CD14-positive monocyte (primary cell): ENCODE measurements around the gene LLGL2. TPM values are rescaled to one million over a fixed set of nuclear protein-coding genes. Genes with fewer than 3 reads are reported as not detected.
A peak's percentile ranks its signal among the peaks of the same experiment; 100 is the strongest.

ENCODE experiments used
- DNase-seq, 3 donors: peaks; one replicate each; pipeline ENCODE4 v3.0.0-alpha.2; 2011 to 2022
- H2AFZ ChIP-seq: 2 replicates; pipeline ENCODE4 v1.6.0; 2012; ENCODE audit warnings: mild to moderate bottlenecking, low read depth, low read length, inconsistent platforms; ENCODE audit not compliant: insufficient read depth, poor library complexity, severe bottlenecking
- H3K27ac ChIP-seq, 2 donors: 1 replicate in 1 of 2; 2 replicates in 1 of 2; pipeline ENCODE4 v1.5.1; 2012 to 2013; ENCODE audit warnings: low read length in 2 of 2, control low read depth in 1 of 2, inconsistent platforms in 1 of 2, low read depth in 1 of 2, mild to moderate bottlenecking in 1 of 2
- H3K27me3 ChIP-seq, 2 donors: one replicate each; pipeline versions ENCODE4 v1.6.0 to v1.6.1; 2011 to 2013; ENCODE audit warnings: low read length in 2 of 2; ENCODE audit not compliant: control insufficient read depth in 2 of 2, insufficient read depth in 2 of 2
- H3K36me3 ChIP-seq, 2 donors: replicated peaks in 1 of 2; 1 replicate in 1 of 2; 2 replicates in 1 of 2; pipeline versions ENCODE4 v1.5.1 to v1.6.1; 2012 to 2013; ENCODE audit warnings: low read length in 2 of 2, control low read depth in 1 of 2, inconsistent platforms in 1 of 2, mild to moderate bottlenecking in 1 of 2; ENCODE audit not compliant: insufficient read depth in 2 of 2, control insufficient read depth in 1 of 2
- H3K4me1 ChIP-seq, 2 donors: 1 replicate in 1 of 2; 2 replicates in 1 of 2; pipeline versions ENCODE4 v1.5.1 to v1.6.1; 2012 to 2013; ENCODE audit warnings: low read length in 2 of 2, control low read depth in 1 of 2, inconsistent platforms in 1 of 2, mild to moderate bottlenecking in 1 of 2, moderate library complexity in 1 of 2; ENCODE audit not compliant: insufficient read depth in 2 of 2, control insufficient read depth in 1 of 2
- H3K4me2 ChIP-seq: replicated peaks from 2 replicates; pipeline ENCODE3; 2012; ENCODE audit warnings: low read length, moderate library complexity, mild to moderate bottlenecking; ENCODE audit not compliant: poor library complexity, severe bottlenecking; ENCODE audit errors: extremely low read depth
- H3K4me3 ChIP-seq, 3 experiments: fragments of 200-600 bp in 1 of 3; sonication (generic) in 1 of 3; replicated peaks in 1 of 3; 1 replicate in 2 of 3; 2 replicates in 1 of 3; pipeline ENCODE4 v1.5.1; 2011 to 2013; ENCODE audit warnings: low read length in 3 of 3, mild to moderate bottlenecking in 3 of 3, control low read depth in 2 of 3, low read depth in 2 of 3, inconsistent platforms in 1 of 3, moderate library complexity in 1 of 3
- H3K79me2 ChIP-seq: 2 replicates; pipeline ENCODE4 v1.6.0; 2012; ENCODE audit warnings: mild to moderate bottlenecking, control low read depth, inconsistent platforms, low read length, moderate library complexity; ENCODE audit not compliant: insufficient read depth
- H3K9ac ChIP-seq: 2 replicates; pipeline ENCODE4 v1.6.0; 2017; ENCODE audit warnings: low read length, mild to moderate bottlenecking; ENCODE audit not compliant: insufficient read depth, poor library complexity, severe bottlenecking
- H3K9me3 ChIP-seq, 2 donors: replicated peaks in 1 of 2; 1 replicate in 1 of 2; 2 replicates in 1 of 2; pipeline versions ENCODE4 v1.5.1 to v1.6.1; 2012 to 2013; ENCODE audit warnings: low read length in 2 of 2, control low read depth in 1 of 2; ENCODE audit not compliant: control insufficient read depth in 1 of 2, insufficient read depth in 1 of 2
- H4K20me1 ChIP-seq: 2 replicates; pipeline ENCODE4 v1.6.0; 2012; ENCODE audit warnings: mild to moderate bottlenecking, low read length, control low read depth, moderate library complexity; ENCODE audit not compliant: insufficient read depth
- H3K27ac Mint-ChIP-seq, 7 donors: one replicate each; pipeline ENCODE4 v1.8.0; 2020; ENCODE audit warnings: mild to moderate bottlenecking in 7 of 7, mixed read lengths in 7 of 7, moderate library complexity in 6 of 7, inconsistent platforms in 2 of 7
- H3K27me3 Mint-ChIP-seq, 3 donors: one replicate each; pipeline ENCODE4 v1.8.0; 2021 to 2022; ENCODE audit warnings: low read depth in 3 of 3, mild to moderate bottlenecking in 3 of 3, mixed read lengths in 3 of 3, moderate library complexity in 3 of 3, inconsistent platforms in 1 of 3
- H3K36me3 Mint-ChIP-seq, 2 donors: one replicate each; pipeline ENCODE4 v1.8.0; 2020; ENCODE audit warnings: mixed read lengths in 2 of 2, inconsistent platforms in 1 of 2, mild to moderate bottlenecking in 1 of 2
- H3K4me1 Mint-ChIP-seq: one replicate; pipeline ENCODE4 v1.8.0; 2020; ENCODE audit warnings: mild to moderate bottlenecking, mixed read lengths
- H3K4me3 Mint-ChIP-seq, 2 donors: one replicate each; pipeline ENCODE4 v1.8.0; 2020; ENCODE audit warnings: mild to moderate bottlenecking in 2 of 2, mixed read lengths in 2 of 2, moderate library complexity in 1 of 2
- H3K9me3 Mint-ChIP-seq, 7 donors: one replicate each; pipeline ENCODE4 v1.8.0; 2020 to 2022; ENCODE audit warnings: mixed read lengths in 7 of 7, mild to moderate bottlenecking in 6 of 7, moderate library complexity in 6 of 7, inconsistent platforms in 2 of 7
- CTCF ChIP-seq: fragments of 200-600 bp; IDR thresholded peaks from one replicate; pipeline ENCODE4 v1.8.0; 2022; ENCODE audit warnings: antibody characterized with exemption, mild to moderate bottlenecking
- WGBS: methylation state at CpG from one replicate; pipeline ENCODE4 v1.1.5; 2013; ENCODE audit warnings: missing lambda C conversion rate; ENCODE audit not compliant: insufficient coverage; 5-methylcytosine and 5-hydroxymethylcytosine counted together
- intact Hi-C, 2 donors: fragments of 100-400 bp; cut with micrococcal nuclease; formaldehyde crosslinking; loops; one replicate each; pipeline versions ENCODE4 v1.15.0 to v1.15.1; 2023
- polyA plus RNA-seq, 3 donors: library from polyadenylated mRNA; depleted of rRNA in 1 of 3; unstranded in 2 of 3; stranded (reverse) in 1 of 3; fragments of 300-500 nt in 2 of 3; fragments of >200 nt in 1 of 3; fragmentation: Illumina TruSeq in 2 of 3; gene quantifications; 1 replicate in 2 of 3; 2 replicates in 1 of 3; pipeline ENCODE4 v1.2.3, GENCODE V29; 2012 to 2021

The LLGL2 gene
- polyA plus RNA-seq, 3 donors, result 4.8 to 7.5 (median 5.5) TPM

- Mint-ChIP-seq H3K27me3 (peaks cover 0 to 5% (median 1%) of the 10 kb centered on the region in 3 donors), H3K4me3 (no peak overlapping the region), H3K9me3 (no peaks in the 10 kb centered on the region), H3K4me1 (peaks cover 17% of the 10 kb centered on the region), H3K27ac (peak overlapping the region in 3 of 7 donors; percentile 17 to 68 (median 35)), H3K36me3 (no peaks in the 10 kb centered on the region)
- no peaks in the 10 kb centered on the region for H3K36me3 ChIP-seq
- 93% methylated on average over 4 of the region's 6 CpGs for WGBS
- no peak overlapping the region for H3K27ac ChIP-seq
- no peaks in the 10 kb centered on the region for H3K27me3 ChIP-seq
- no peak overlapping the region for H3K4me2 ChIP-seq
- H3K9ac ChIP-seq, result no peak overlapping the region
- no peak for DNase-seq
- intact Hi-C loops, result no loop called here
- H3K79me2 ChIP-seq, result no peaks in the 10 kb centered on the region
- H3K4me1 ChIP-seq, result peaks cover 17 to 18% of the 10 kb centered on the region in 2 donors
- H2AFZ ChIP-seq, result no peak overlapping the region
- TF ChIP-seq CTCF, result no peak
- no peaks in the 10 kb centered on the region for H4K20me1 ChIP-seq
- H3K9me3 ChIP-seq, result no peaks in the 10 kb centered on the region
- no peak overlapping the region for H3K4me3 ChIP-seq
Measured at GRCh38 chr17:75566416-75566815, 40.9 kb downstream of the LLGL2 start.

- peaks cover 21% of the 10 kb centered on the region for H3K4me1 Mint-ChIP-seq
- Histone ChIP-seq H3K79me2 (no peaks in the 10 kb centered on the region), H3K4me1 (peaks cover 21 to 22% of the 10 kb centered on the region in 2 donors), H3K4me3 (no peak overlapping the region), H3K9me3 (no peaks in the 10 kb centered on the region), H3K27me3 (no peaks in the 10 kb centered on the region), H4K20me1 (no peaks in the 10 kb centered on the region), H2AFZ (no peak overlapping the region), H3K36me3 (no peaks in the 10 kb centered on the region), H3K27ac (no peak overlapping the region), H3K9ac (no peak overlapping the region), H3K4me2 (no peak overlapping the region)
- intact Hi-C loops, result no loop called here
- H3K27ac Mint-ChIP-seq, result peak overlapping the region in 2 of 7 donors; percentile 35 to 68
- H3K4me3 Mint-ChIP-seq, result no peak overlapping the region
- no peak for TF ChIP-seq CTCF
- H3K36me3 Mint-ChIP-seq, result no peaks in the 10 kb centered on the region
- 68% methylated on average over 5 of the region's 5 CpGs for WGBS
- no peaks in the 10 kb centered on the region for H3K9me3 Mint-ChIP-seq
- peaks cover 0 to 5% (median 1%) of the 10 kb centered on the region in 3 donors for H3K27me3 Mint-ChIP-seq
- peak in 1 of 3 donors; percentile 5 for DNase-seq
Measured at GRCh38 chr17:75566834-75567233, 41.3 kb downstream of the LLGL2 start.
